Erythroblast (primary cell): Measurements from ENCODE around the gene STK24.
"Not testable (repeated sequence)": the region's sequence is repeated elsewhere in the genome, so short reads cannot be mapped to it uniquely, and the experiment has no call there.

ENCODE experiments used
- DNase-seq, 2 experiments: peaks; one replicate each; lab custom pipeline; 2025; lab: John Stamatoyannopoulos, UW
- GATA1 ChIP-seq: IDR thresholded peaks from 2 replicates; pipeline ENCODE4 v1.6.1; 2011; ENCODE audit warnings: low read depth, mild to moderate bottlenecking, control low read depth, low read length, moderate library complexity
- POLR2A ChIP-seq: IDR thresholded peaks from 2 replicates; pipeline ENCODE4 v1.6.1; 2011; ENCODE audit warnings: mild to moderate bottlenecking, low read length

STK24 gene

GRCh38 chr13:98576963-98577835, at the start of gene STK24:
TSS of gene STK24 (minus strand) at chr13:98577107. CDS start at chr13:98576786, 321 bp downstream.
- peak; percentile 81 to 91 for DNase-seq
- no peak for TF ChIP-seq GATA1
- TF ChIP-seq POLR2A, result peak; percentile 34

- no peak for DNase-seq
- TF ChIP-seq GATA1 (no peak), POLR2A (no peak)
These were observed 49.5 kb upstream of the STK24 start for GRCh38 chr13:98626298-98626935.

GRCh38 chr13:98624589-98624988, 47.7 kb upstream of the STK24 start:
- not testable (repeated sequence) for DNase-seq

GRCh38 chr13:98622931-98623331, 46.0 kb upstream of the STK24 start:
- no peak for DNase-seq
- TF ChIP-seq POLR2A (no peak), GATA1 (no peak)

GRCh38 chr13:98619556-98619955, 42.6 kb upstream of the STK24 start:
- no peak for DNase-seq
- TF ChIP-seq GATA1, result no peak

DNA sequence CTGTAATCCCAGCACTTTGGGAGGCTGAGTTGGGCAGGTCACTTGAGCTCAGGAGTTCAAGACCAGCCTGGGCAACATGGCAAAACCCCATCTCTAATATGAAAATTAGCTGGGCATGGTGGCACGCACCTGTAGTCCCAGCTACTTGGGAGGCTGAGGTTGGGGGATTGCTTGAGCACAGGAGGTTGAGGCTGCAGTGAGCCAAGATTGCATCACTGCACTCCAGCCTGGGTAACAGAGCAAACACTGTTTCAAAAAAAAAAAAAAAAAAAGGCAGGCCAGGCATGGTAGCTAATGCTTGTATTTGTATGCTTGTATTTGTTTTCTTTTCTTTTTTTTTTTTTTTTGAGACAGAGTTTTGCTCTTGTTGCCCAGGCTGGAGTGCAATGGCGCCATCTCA, 38.7 kb upstream of the STK24 start:
- not testable (repeated sequence) for DNase-seq

DNA sequence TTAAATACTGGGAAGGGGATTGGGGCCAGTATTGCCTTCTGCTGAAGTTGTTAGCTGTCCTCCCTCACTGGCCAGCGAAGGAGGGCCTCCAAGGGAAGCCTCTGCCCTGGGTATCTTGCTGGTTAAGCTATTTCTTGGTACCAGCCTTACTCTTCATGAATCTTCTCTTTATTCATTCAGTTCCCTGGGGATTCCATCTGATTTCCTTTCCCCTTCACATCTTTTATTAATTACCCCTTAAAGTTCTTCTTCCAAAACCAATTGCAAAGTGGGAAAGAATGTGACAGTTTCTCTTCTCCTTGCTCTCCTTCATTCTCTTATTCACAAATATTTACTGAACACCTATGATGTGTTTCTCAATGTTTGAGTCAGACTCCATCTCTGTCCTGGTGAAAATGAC, 36.7 kb upstream of the STK24 start:
- TF ChIP-seq GATA1, result no peak
- no peak for TF ChIP-seq POLR2A
- no peak for DNase-seq

DNA sequence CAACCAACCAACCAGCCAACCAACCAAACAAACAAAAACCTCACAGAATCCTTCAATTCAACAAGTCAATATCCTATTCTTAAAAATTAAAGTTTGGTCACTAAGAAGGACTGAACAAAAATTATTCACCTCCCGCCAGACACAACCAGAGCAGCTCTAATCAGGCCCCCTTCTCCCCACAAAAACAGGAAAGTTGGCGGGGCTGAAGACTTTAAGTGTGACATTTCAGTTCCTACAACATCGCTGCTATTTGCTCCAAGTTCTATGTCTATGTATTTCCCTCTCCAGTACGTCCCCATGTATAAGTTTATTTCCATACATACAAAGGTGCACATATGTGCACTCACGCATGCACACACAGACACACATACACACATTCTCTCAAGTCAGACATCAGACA, 32.8 kb upstream of the STK24 start:
- DNase-seq, result no peak
- TF ChIP-seq GATA1, result no peak
- no peak for TF ChIP-seq POLR2A

GRCh38 chr13:98606296-98606695, 29.4 kb upstream of the STK24 start:
- TF ChIP-seq POLR2A (no peak), GATA1 (no peak)
- peak in 1 of 2 experiments; percentile 9 for DNase-seq

- no peak for DNase-seq
- no peak for TF ChIP-seq POLR2A
- TF ChIP-seq GATA1, result no peak
These were observed 22.8 kb upstream of the STK24 start for GRCh38 chr13:98599502-98600328.

DNA sequence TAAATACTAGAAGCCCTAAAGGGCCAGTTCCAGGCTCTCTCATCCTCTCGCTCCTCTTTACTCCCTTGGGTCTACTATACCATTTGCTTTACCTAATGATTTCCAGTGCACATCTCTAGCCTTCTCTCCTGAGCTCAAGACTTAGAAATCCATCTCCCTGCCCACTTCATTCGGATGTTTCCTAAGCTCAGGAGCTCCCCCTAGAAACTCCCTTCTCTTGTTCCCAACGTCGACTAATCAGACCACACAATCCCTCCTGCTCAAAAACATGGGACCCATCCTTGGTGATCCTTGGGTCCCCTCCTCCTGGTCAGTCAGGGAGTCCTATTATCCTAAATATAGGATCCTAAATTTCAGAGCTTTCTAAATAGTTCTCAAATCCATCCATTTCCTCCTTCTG, 21.1 kb upstream of the STK24 start:
- peak; percentile 9 to 41 for DNase-seq
- no peak for TF ChIP-seq POLR2A
- no peak for TF ChIP-seq GATA1

DNA sequence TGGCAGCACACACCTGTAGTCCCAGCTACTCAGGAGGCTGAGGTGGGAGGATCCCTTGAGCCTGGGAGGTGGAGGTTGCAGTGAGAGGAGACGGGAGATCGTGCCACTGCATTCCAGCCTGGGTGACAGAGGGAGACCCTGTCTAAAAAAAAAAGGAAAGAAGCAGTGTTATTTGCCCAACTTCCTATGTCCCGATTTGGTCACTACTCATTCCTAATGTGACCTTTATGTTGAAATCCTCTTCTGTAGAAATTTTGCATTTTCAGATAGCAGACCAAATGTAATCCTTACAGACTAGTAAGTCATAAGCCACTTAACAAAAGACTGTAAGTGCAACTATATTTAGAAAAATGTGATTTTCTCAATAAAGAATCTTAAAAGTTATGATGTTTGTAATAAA, 18.2 kb upstream of the STK24 start:
- TF ChIP-seq POLR2A (no peak), GATA1 (no peak)
- no peak for DNase-seq

- no peak for TF ChIP-seq GATA1
- TF ChIP-seq POLR2A, result no peak
- no peak for DNase-seq
These were observed 15.4 kb upstream of the STK24 start for GRCh38 chr13:98592362-98592732.

DNA sequence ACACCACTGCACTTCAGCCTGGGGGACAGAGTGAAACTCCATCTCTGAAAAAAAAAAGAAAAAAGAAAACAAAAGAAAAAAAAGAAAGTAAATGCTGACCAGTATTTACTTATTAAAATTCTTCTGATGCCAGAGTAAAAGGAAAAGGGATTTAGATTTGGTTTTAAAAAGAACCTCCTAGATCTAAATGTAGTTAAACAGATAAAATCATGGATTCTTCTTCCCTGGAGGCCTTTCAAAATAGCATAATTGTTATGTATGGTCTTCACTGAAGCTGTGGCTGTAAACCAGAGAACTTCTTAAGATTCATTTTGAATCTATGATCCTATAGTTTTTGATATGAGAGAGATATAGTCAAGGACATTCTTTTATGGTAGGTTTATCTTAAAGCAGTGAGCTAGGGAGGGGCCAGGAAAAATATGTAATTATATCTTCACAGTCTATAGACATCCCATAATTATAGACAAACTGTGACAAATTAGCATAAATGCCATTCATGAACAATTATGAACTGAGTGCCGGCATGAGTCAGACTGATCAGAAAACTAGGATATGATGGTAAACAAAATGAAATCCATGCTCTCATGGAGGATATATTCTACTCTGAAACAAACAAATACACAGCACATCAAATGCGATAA, 14.9 kb upstream of the STK24 start:
- TF ChIP-seq POLR2A (no peak), GATA1 (no peak)

GRCh38 chr13:98590471-98590870, 13.6 kb upstream of the STK24 start:
- DNase-seq, result not testable (repeated sequence)

More for the DNA sequence above, 14.9 kb upstream of the STK24 start:
- no peak for DNase-seq

DNA sequence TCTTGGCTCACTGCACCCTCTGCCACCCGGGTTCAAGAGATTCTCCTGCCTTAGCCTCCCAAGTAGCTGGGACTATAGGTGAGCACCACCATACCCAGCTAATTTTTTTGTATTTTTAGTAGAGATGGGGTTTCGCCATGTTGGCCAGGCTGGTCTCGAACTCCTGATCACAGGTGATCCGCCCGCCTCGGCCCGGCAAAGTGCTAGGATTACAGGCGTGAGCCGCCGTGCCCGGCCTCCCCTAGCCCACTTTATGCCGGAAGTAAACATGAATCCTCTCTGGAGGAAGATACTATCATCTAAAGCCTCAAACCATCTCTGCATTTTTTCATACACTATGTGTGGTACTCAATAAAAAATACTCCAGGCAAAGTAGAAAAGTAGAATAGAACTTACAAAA, 12.6 kb upstream of the STK24 start:
- not testable (repeated sequence) for DNase-seq
